ENCODE measurements around the gene EVC2.
"Not testable (repeated sequence)": the region's sequence is repeated elsewhere in the genome, so short reads cannot be mapped to it uniquely, and the experiment has no call there.

The EVC2 gene

DNA sequence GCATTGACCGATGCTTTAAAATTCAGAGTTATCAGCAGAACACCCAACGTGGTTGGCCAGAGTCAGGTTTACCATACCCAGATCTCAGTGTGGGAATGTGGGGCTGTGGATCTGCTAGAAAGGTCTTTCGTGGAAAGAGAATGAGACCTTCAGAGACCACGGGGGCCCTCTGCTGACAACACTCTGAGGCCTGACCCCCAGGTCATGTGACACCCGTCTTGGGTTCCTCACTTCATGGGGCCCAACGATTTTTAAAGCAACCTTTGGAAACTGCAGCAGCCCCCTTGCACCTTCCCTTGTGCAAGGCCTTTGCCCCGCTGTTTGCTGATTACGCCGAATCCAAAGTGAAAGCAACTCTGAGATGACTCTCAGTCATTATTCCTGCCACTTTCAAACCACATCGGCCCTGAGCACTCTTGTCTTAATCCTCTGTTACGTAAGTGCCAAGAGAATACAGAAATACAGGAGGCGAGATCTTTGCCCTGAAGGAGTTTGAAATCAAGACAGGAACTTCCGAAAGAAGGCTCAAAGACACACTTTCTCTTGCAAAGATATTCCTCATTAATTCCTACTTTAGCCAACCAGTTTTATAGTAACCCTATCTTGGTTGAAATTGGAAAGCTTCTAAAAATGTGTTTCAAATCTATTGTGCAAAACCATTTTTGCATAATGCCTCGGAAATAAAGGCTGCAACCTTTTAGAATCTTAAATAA is 88.3 kb downstream of the EVC2 start:
- no peak for DNase-seq

DNA sequence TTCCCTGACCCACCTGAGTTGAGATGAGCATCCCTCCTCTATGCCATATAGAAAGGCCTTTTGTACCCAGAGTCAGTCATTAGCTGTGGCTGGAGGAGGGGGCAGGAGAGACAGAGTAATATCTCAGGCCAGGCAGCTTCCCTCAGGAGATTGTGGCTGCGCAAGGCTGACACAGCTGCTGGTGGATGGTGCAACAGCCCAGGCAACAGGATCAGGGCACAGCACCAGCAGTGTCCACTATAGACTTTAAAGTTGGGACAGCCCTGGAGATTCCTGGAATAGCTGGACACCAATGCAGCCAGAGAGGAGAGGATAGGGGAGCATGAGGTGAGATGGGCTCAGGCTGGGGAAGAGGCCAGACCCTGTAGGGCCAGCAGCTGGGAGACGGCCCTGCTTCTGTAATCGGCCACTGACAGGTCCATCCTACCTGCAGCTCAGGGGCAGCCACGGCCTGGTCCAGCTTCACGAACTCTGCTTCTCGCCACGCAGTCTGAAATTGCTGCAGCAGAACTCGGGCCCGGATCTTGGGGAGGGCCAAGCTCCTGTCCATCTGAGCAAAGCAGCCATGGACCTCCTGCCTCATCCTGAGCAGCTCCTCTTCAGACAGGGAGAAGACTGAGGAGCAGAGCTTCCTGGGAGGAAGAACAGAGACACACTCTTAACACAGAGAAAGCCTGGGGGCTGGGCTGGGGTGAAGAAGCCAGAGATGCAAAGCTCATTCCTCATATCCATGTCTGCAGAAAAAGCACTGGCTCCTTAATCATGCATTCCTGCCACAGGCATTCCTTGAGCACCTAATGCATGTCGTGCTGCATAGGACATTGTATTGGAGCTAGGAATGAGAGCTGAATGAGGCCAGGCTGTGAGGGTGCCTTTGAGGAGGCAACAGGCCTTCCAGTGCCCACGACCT is 90.1 kb downstream of the EVC2 start:
- no peak for DNase-seq

DNA sequence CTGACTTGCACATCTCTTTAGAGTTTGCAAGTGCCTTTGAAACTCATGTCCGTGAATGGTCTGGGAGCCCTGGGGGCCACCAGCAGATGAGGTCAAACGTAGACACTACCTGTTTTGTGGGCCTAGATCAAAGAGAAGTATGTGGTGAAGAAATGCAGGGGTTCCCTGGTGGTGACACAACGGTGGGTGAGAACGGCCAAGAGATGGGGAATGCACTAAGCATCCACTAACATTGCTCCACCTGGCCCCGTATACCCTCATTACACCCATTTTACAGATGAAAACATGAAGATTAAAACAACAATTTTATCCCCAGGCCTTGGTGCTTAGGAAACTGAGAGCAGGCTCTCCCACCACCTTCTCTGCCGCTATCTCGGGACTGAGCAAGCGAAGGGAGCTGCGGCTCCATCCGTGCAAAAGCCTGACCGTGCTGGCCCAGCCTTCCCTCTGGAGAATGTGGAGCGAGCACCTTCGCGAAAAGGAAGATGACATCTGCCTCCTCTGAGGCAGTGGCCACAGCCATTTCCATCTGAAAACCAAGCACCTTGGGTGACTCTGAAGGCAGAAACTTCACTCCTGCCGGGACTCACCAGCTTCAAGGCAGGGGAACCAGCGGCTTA is 91.9 kb downstream of the EVC2 start:
- no peak for DNase-seq

GRCh38 chr4:5615496-5616075 is 92.8 kb downstream of the EVC2 start:
- no peak for DNase-seq

GRCh38 chr4:5611750-5612149 is 96.6 kb downstream of the EVC2 start:
- no peak for DNase-seq

- DNase-seq: no peak
These were observed 98.9 kb downstream of the EVC2 start for GRCh38 chr4:5609306-5610007.

- not testable (repeated sequence) for DNase-seq
These were observed 114.5 kb downstream of the EVC2 start for GRCh38 chr4:5593828-5594227.

DNA sequence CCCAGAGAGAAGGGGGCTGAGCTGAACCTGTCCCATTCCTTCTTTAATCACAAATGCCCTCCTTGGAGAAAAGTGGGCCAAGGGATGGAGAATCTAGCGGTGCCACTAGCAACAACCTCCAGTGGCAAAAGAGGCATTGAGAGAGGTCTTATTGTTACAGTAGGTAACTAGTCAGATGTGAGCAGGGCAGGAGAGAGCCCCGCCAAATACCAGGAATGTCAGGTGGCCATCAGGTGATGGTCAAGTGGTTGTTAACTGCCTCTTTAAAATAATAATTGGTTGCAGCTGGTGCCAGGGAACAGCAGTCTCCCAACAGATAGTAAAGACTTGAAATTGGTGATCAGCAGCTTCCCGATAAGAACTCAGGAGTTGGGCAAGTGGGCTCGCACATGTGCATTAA is 116.1 kb downstream of the EVC2 start:
- DNase-seq: no peak

DNA sequence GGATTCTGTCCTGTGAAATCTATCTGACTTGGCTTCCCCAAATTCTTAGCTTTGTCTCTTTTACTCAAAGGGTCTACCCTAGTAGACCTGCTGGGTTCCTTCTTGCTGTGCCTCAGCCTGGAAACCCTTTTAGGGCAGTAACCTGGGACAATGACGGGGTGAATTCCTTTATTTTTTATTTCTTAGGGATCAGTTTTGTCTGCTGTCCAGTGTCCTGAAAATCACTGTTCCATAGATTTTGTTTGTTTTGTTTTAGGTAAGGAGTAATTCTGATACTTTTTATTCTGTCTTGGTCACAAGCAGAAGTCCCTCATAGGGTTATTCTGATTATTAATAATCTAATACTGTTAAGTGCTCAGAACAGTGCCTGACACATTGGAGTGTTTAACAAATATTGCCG is 118.9 kb downstream of the EVC2 start:
- no peak for DNase-seq

DNA sequence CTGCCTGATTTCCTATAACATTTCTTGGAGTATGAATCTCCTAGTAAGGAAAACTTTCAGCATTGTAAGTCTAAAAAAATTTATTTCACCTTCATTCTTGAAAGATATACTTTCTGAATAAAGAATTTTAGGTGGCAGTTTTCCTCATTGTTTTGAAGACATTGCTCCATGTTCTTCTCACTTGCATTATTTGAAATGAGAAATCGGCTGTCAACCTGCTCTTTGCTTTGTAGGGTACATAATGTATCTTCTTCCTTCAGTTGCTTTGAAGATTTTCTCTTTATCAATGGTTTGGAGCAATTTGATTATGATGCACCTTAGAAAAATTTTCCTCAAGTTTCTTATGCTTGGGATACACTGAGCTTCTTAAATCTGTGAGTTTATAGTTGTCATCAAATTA is 120.3 kb downstream of the EVC2 start:
- DNase-seq: no peak

- DNase-seq: no peak
These were observed 132.4 kb downstream of the EVC2 start for GRCh38 chr4:5575941-5576340.

DNA sequence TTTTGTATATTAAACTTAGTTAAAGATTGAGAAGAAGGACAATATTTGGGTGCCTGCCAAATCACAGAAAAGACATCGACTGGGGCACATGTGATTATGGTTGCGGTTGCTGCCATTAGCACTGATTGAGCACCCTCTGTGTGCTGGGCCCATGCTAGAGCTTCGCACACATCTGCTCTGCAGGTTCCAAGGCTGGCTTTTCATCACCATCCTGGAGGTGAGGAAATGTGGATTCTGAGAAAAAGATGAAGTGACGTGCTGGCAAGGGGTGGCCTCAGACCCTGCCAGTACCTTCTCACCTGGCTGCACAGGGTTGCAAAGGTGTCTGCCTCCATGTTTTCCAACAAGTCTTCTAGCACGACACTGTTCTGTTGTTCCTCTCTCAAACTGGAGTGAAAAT is 134.0 kb downstream of the EVC2 start:
- DNase-seq: no peak

DNA sequence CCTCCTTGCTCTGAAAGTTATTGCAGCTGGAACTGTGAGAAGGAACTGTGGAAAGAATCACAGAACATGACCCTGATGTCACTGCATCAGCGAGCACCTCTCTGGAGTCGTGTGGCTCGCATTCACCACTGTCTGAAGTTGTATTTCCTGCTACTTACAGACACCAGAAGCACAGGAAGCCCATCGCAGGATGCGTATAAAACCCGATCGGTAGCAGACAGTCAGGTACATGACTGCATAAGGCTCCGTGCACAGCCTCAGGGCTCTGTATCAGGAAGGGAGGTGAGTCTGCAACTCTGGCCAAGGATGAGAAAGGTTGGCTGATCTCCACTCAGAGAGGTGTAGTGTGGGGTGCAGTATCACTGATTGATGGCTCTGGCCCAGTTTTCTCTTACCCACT is 134.4 kb downstream of the EVC2 start:
- no peak for DNase-seq

DNA sequence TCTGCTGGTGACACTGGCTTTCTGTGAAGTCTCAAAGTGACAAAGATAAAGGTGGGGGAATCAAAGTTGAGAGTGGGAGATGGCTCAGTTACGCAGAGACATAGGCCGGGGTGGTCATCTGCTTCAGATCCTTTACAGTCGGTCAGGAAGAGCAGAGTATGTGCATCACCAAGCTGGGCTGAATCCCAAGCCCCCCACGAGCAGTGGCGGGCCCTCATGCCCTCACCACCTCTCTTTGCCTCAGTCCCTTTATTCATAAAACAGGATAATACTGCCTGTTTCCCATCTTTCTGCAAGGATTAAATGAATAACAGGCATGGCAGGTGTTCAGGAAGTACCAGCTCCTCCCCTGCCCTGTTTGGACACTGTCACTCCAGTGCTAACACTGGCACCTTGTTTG is 135.6 kb downstream of the EVC2 start:
- DNase-seq: no peak

DNA sequence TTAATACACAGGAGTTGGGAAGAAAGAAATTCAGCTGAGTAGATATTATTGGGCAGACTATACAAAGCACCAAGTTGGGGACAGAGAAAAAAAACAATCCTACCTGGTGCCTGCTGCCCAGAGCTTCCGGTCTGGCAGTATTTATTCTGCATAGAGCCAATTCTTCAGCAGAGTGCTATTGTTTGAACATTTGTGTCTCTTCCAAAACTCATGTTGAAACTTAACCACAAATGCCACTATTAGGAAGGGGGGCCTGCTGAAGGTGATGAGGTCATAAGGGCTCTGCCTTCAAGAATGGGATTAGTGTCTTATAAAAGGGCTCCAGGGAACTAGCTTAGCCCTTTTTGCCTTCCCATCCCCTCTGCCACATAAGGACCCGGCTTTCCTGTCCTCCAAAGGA is 136.2 kb downstream of the EVC2 start:
- no peak for DNase-seq

GRCh38 chr4:5571646-5572045 is 136.7 kb downstream of the EVC2 start:
- no peak for DNase-seq

GRCh38 chr4:5569451-5569850 is 138.9 kb downstream of the EVC2 start:
- no peak for DNase-seq

DNA sequence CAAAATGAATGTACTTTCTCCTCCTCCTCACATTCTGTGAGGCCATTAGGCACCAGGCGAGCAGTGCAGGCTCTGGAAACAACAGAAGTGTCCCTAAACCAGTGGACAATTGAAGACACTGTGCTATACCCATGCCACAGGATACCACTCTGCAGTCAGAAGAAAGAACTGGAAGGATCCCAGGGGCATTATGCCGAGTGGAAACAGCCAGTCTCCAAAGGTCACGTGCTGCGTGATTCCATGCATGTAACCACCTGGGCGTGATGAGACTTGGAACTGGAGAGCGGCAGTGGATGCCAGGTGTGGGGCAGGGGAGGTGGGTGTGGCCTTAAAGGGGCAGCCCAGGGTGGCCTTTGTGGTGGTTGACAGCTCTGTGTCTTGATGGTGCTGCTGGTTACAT is 139.4 kb downstream of the EVC2 start:
- DNase-seq: no peak

GRCh38 chr4:5568336-5568735 is 140.0 kb downstream of the EVC2 start:
- DNase-seq: no peak

- no peak for DNase-seq
These were observed 141.4 kb downstream of the EVC2 start for GRCh38 chr4:5566991-5567390.

- DNase-seq: no peak
These were observed 141.8 kb downstream of the EVC2 start for GRCh38 chr4:5566526-5566925.

DNA sequence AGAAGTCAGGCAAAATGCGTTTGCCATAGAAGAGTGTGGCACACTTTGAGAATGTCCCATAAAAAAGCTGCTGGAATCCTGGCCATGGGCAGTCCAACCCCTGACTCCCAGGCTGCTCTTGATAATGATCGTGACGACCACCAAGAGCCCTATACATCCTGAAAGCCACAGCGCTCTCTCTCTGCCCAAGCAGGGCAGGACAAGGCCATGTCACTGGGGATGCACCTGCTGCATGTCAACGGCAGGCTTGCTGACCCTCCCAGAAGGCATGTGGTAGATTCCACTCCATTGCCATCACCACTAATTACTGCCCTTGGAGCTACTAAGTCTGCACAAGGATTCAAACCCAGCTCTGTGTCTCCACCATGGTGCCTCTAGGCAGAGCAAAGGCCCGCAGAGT is 144.5 kb downstream of the EVC2 start:
- no peak for DNase-seq

- DNase-seq: no peak
These were observed 145.9 kb downstream of the EVC2 start for GRCh38 chr4:5562476-5562875.

Measured in NCI-H1694 treated with DMSO at 0.1 percent for 48 hours (cell line).